Measurements from ENCODE around the gene AKT1S1.

Gene AKT1S1

GRCh38 chr19:49840321-49840720 lies 36.8 kb downstream of the AKT1S1 start:
- ChIA-PET POLR2A (no interaction called here), CTCF (no interaction called here)
- DNase-seq (ENCODE audit: extremely low spot score): no peak
- TF ChIP-seq CTCF (IDR thresholded peaks at IDR 0.05; ENCODE audit: control extremely low read depth, extremely low read depth, low read depth, missing control alignments): no peak

GRCh38 chr19:49839713-49840112 lies 37.4 kb downstream of the AKT1S1 start:
- ChIA-PET CTCF (interaction anchor here (1.9 kb wide), 1 partner anchor 11 kb away, joined by 4 read pairs; no protein-coding TSS in a partner anchor), POLR2A (no interaction called here)
- no peak for DNase-seq (ENCODE audit: extremely low spot score)
- no peak for TF ChIP-seq CTCF (IDR thresholded peaks at IDR 0.05; ENCODE audit: control extremely low read depth, extremely low read depth, low read depth, missing control alignments)

- ChIA-PET POLR2A (no interaction called here), CTCF (interaction anchor here (1.9 kb wide), 1 partner anchor 11 kb away, joined by 4 read pairs; no protein-coding TSS in a partner anchor)
- no peak for DNase-seq (ENCODE audit: extremely low spot score)
- no peak for TF ChIP-seq CTCF (IDR thresholded peaks at IDR 0.05; ENCODE audit: control extremely low read depth, extremely low read depth, low read depth, missing control alignments)
These were observed 38.1 kb downstream of the AKT1S1 start for GRCh38 chr19:49838885-49839588.

- ChIA-PET CTCF (interaction anchor here (0.7 kb wide), 1 partner anchor 12 kb away, joined by 3 read pairs; no protein-coding TSS in a partner anchor), POLR2A (no interaction called here)
- no peak for DNase-seq (ENCODE audit: extremely low spot score)
- TF ChIP-seq CTCF (IDR thresholded peaks at IDR 0.05; ENCODE audit: control extremely low read depth, extremely low read depth, low read depth, missing control alignments): no peak
These were observed 39.7 kb downstream of the AKT1S1 start for GRCh38 chr19:49837425-49837824.

GRCh38 chr19:49837009-49837310 lies 40.2 kb downstream of the AKT1S1 start:
- ChIA-PET POLR2A (no interaction called here), CTCF (interaction anchor here (0.7 kb wide), 1 partner anchor 12 kb away, joined by 3 read pairs; no protein-coding TSS in a partner anchor)
- TF ChIP-seq CTCF (IDR thresholded peaks at IDR 0.05; ENCODE audit: control extremely low read depth, extremely low read depth, low read depth, missing control alignments): no peak

GRCh38 chr19:49836176-49837008 lies 40.8 kb downstream of the AKT1S1 start:
- DNase-seq (ENCODE audit: extremely low spot score): no peak
- no peak for TF ChIP-seq CTCF (IDR thresholded peaks at IDR 0.05; ENCODE audit: control extremely low read depth, extremely low read depth, low read depth, missing control alignments)
- POLR2A ChIA-PET: no interaction called here
- CTCF ChIA-PET: no interaction called here

More at GRCh38 chr19:49837009-49837310, 40.2 kb downstream of the AKT1S1 start:
- no peak for DNase-seq (ENCODE audit: extremely low spot score)
